ENCODE measurements around the gene MRPL21.

The MRPL21 gene

GRCh38 chr11:68878022-68878421 lies 25.6 kb downstream of the MRPL21 start:
- no peaks in the 10 kb centered on the region for H3K27me3 ChIP-seq
- no peak for TF ChIP-seq CTCF (IDR thresholded peaks at IDR 0.05; ENCODE audit: low read depth, low read length)
- H3K4me3 ChIP-seq (ENCODE audit: low read depth, low read length), result no peak overlapping the region
- no peaks in the 10 kb centered on the region for H3K36me3 ChIP-seq
- no peaks in the 10 kb centered on the region for H3K4me1 ChIP-seq
- no peak for DNase-seq
- no peaks in the 10 kb centered on the region for H3K9me3 ChIP-seq

GRCh38 chr11:68872216-68873003 lies 31.2 kb downstream of the MRPL21 start:
- H3K4me1 ChIP-seq, result no peaks in the 10 kb centered on the region

GRCh38 chr11:68870470-68870869 lies 33.2 kb downstream of the MRPL21 start:
- H3K9me3 ChIP-seq, result no peaks in the 10 kb centered on the region
- no peak overlapping the region for H3K4me3 ChIP-seq (ENCODE audit: low read depth, low read length)
- TF ChIP-seq CTCF (IDR thresholded peaks at IDR 0.05; ENCODE audit: low read depth, low read length), result no peak
- H3K36me3 ChIP-seq, result no peaks in the 10 kb centered on the region
- no peaks in the 10 kb centered on the region for H3K4me1 ChIP-seq
- no peak for DNase-seq
- no peaks in the 10 kb centered on the region for H3K27me3 ChIP-seq

More at GRCh38 chr11:68872216-68873003, 31.2 kb downstream of the MRPL21 start:
- H3K36me3 ChIP-seq, result no peaks in the 10 kb centered on the region
- no peaks in the 10 kb centered on the region for H3K9me3 ChIP-seq
- H3K4me3 ChIP-seq (ENCODE audit: low read depth, low read length), result no peak overlapping the region
- no peaks in the 10 kb centered on the region for H3K27me3 ChIP-seq
- no peak for DNase-seq
- TF ChIP-seq CTCF (IDR thresholded peaks at IDR 0.05; ENCODE audit: low read depth, low read length), result no peak

- Histone ChIP-seq H3K27me3 (no peaks in the 10 kb centered on the region), H3K4me1 (no peaks in the 10 kb centered on the region), H3K4me3 (ENCODE audit: low read depth, low read length) (no peak overlapping the region), H3K9me3 (peaks cover 2% of the 10 kb centered on the region; the same call in 1 of the 2 replicates), H3K36me3 (no peaks in the 10 kb centered on the region)
- no peak for TF ChIP-seq CTCF (IDR thresholded peaks at IDR 0.05; ENCODE audit: low read depth, low read length)
- no peak for DNase-seq
Observed at GRCh38 chr11:68868221-68868835, 35.3 kb downstream of the MRPL21 start.

- Histone ChIP-seq H3K9me3 (peaks cover 2% of the 10 kb centered on the region; the same call in 1 of the 2 replicates), H3K4me3 (ENCODE audit: low read depth, low read length) (no peak overlapping the region), H3K27me3 (no peaks in the 10 kb centered on the region), H3K4me1 (no peaks in the 10 kb centered on the region), H3K36me3 (no peaks in the 10 kb centered on the region)
- no peak for TF ChIP-seq CTCF (IDR thresholded peaks at IDR 0.05; ENCODE audit: low read depth, low read length)
- peak; percentile 52 for DNase-seq
Observed at GRCh38 chr11:68867066-68867465, 36.6 kb downstream of the MRPL21 start.

- Histone ChIP-seq H3K9me3 (peaks cover 2% of the 10 kb centered on the region; the same call in 1 of the 2 replicates), H3K27me3 (no peaks in the 10 kb centered on the region), H3K36me3 (no peaks in the 10 kb centered on the region), H3K4me3 (ENCODE audit: low read depth, low read length) (no peak overlapping the region), H3K4me1 (no peaks in the 10 kb centered on the region)
- TF ChIP-seq CTCF (IDR thresholded peaks at IDR 0.05; ENCODE audit: low read depth, low read length), result no peak
- no peak for DNase-seq
Observed at GRCh38 chr11:68865241-68865640, 38.4 kb downstream of the MRPL21 start.
